GM21717 (cell line): ENCODE data around the gene CCNQ.

Experiments used
- ATAC-seq: cut with Tn5 transposase; IDR thresholded peaks from one replicate; pipeline ENCODE4 v1.9.1; 2021; ENCODE audit warnings: mild to moderate bottlenecking, moderate library complexity; ENCODE audit not compliant: unreplicated experiment

CCNQ gene

GRCh38 chrX:153578200-153578835, 20.6 kb downstream of the CCNQ start:
- ATAC-seq: no peak

DNA sequence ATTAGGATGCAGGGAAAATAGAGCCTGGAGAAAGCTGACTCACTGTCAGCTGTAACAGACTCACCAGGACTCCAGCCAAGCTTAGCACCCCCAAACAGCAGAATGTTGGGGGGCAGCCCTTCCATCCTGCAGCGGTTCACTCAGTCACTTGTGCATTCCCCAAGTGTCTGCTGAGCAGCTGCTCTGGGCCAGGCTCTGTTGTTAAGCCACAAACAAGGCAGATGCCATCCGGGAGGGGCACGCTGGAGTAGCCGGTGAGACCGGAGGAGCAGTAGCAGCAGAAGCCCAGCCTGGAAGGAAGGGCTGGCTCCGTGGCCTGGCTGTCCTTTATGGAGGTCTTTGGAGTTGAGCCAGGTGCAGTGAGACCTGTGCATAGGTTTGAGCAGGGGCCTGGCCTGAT, 22.0 kb downstream of the CCNQ start:
- ATAC-seq: no peak

DNA sequence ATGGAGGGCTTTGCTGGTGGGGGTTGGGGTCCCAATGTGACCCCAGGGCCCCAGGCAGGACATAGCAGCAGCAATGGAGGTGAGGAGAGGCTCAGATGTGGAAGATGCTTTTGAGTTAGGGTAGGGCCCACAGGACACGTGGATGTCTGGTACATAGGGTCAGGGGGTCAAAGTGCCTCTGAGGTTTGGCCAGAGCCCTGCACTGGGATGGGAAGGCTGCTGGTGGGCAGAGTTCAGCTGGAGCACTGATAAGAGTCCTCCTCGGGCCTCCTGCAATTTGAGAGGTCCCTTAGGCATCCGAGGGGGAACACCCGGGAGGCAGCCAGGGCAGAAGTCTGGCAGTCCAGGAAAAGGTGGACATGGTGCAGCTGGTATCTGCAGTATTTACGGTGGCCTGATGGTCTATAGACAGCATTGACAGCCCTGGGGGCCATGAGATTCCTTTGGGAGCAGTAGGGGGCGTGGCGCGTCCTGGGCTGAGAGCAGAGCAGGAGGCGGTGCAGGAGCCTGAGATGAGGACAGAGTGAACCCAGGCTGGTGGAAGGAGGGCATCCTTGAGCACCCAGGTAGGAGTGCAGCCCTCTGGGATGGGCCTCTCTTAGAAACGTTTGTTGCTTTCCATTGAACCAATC, 22.6 kb downstream of the CCNQ start:
- no peak for ATAC-seq

GRCh38 chrX:153573984-153574383, 25.0 kb downstream of the CCNQ start:
- no peak for ATAC-seq

DNA sequence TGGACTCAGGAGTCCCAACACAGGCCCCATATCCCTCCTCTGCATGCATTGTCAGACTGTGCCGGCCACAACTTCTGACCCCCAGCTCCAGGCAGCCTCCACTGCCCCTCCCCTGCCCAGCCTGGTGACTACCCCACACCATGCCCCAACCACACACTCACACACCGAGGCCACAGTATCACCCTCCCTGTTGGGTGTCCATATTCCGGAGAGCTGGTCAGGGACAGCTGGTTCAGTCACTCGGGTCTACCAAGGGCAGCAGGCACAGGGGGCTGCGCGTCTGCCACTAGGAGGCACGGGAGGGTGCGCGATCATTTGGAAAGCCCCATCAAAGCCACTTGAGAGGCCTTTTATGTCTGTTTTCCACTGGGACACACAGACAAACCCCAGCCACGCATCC, 26.3 kb downstream of the CCNQ start:
- ATAC-seq: no peak

DNA sequence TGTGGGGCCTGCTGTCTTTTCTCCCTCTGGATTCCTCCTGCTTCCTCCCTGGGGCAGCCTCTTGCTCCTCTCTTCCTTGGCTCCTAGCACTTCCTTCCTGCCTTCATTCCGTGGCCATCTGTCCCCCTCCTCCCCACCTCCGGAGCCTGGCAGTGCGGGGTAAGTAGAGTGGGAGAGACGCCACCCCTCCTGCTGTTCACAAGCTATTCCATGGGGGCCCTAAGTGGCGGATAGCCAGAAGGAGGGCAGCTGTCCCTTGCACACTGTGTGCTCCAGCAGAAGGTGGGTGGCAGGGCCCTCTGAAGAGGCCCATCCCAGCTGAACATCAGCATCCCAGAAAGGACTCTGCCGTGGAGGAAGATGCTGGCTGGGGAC, 27.4 kb downstream of the CCNQ start:
- no peak for ATAC-seq

GRCh38 chrX:153569475-153569874, 29.5 kb downstream of the CCNQ start:
- ATAC-seq: no peak

DNA sequence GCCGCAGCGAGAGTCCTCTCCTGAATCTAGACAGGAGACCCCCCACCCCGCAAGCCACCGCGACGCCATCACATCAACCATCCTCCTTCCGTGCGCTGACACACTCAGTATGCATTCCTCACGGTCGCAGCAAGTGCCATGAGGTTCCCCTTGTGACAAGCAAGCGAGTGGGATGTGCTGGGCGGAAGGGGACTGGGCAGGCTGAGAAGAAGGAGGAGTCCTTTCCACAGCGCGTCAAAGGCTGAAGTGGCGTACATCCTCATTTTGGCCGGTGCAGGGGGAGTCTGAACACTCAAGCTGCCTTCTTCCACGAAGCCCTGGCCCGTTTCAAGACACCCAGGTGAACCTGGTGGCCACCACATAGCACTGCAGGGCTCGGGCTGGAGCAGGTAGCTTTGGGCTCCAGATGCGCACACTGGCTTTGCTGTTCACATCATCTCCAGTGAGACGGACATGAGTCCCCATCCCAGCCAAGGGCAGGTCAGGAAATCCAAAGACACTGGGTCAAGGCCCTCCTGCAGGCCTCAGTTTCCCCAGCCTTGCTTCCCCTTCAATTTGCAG, 30.4 kb downstream of the CCNQ start:
- no peak for ATAC-seq

GRCh38 chrX:153565996-153566580, 32.9 kb downstream of the CCNQ start:
- ATAC-seq: no peak

- ATAC-seq: no peak
Measured at GRCh38 chrX:153564047-153564606, 34.8 kb downstream of the CCNQ start.

- ATAC-seq: no peak
Measured at GRCh38 chrX:153562546-153562945, 36.4 kb downstream of the CCNQ start.

GRCh38 chrX:153561337-153561736, 37.6 kb downstream of the CCNQ start:
- no peak for ATAC-seq

DNA sequence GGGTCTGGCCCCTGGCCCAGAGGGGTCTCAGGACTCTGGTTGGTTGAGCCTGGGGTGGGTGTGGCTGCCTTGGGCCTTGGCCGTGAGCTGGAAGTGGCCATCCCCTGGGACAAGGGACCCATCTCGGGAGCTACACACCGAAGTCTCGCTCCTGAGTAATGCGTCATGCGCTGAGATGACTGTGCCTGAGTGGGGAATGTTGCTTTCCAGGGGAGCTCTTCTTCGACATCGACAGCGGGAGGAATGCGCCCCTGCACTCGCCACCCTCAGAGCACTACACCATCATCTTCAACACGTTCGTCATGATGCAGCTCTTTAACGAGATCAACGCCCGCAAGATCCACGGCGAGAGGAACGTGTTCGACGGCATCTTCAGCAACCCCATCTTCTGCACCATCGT, 38.5 kb downstream of the CCNQ start:
- no peak for ATAC-seq

DNA sequence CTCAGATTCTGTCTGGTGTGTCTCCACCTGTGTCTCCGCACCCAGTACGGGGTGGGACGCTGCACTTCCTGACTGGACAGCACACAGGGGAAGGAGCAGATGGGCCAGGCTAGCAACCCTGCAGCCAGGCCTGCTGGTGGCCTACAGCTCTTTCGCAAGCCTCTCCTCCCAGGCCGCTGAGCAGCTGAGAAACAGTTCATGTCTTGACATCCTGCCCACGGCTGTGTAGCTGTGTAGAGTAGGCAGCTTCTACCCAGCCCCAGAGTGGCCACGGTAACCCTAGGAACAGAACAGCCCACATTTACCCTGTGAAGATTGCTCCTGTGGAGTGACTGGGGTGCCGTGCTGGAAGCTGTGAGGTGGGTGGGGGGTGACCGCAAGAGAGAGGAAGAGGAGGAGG, 38.9 kb downstream of the CCNQ start:
- ATAC-seq: no peak

GRCh38 chrX:153557618-153558355, 41.2 kb downstream of the CCNQ start:
- ATAC-seq: no peak

DNA sequence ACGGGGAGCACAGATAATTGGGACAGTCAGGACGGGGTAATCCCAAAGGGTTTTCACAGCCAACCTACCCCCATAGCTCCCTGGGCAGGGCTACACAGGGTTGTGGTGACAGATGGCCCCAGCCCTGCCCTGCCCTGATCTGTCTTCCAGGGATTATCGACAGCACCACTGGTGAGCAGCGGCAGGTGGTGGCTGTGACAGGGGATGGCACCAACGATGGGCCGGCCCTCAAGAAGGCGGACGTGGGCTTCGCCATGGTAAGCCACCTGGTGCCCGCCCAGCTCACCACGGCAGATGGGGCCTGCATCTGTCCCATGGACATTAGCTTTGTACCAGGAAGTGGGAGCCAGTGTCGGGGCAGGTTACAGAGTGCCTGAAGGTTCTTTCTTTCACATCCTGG, 42.2 kb downstream of the CCNQ start:
- ATAC-seq: no peak

- ATAC-seq: no peak
Measured at GRCh38 chrX:153554519-153555167, 44.3 kb downstream of the CCNQ start.

DNA sequence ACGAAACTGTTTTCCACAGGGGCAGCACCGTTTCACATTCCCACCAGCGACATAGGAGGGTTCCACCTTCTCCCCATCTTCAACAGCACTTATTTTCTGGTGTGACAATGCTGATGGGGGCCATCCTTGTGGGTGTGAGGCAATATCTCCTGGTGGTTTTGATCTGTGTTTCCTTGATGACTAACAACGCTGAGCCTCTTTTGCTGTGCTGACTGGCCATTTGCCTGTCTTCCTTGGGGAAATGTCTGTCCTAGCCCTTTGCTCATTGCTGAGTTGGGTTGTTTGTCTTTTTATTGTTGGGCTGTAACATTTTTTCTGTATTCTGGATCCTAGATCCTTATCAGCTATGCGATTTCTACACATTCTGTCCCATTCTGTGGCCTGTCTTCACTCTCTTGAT, 47.8 kb downstream of the CCNQ start:
- ATAC-seq: no peak

DNA sequence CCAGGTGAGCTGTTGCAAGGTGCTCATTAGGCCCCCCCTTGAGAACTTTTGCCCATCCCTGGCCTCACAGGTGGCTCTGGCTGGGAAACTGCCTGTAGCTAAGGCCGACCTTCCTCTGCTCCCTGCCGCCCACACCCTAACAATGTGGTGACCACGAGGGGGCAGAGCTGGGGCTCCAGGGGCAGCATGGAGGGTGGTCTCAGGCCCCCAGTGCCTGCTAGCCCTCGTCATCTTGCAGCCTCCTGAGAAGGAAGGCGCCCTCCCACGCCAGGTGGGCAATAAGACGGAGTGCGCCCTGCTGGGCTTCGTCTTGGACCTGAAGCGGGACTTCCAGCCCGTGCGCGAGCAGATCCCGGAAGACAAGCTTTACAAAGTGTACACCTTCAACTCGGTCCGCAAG, 49.1 kb downstream of the CCNQ start:
- no peak for ATAC-seq

- no peak for ATAC-seq
Measured at GRCh38 chrX:153549231-153549630, 49.7 kb downstream of the CCNQ start.

- no peak for ATAC-seq
Measured at GRCh38 chrX:153547195-153547594, 51.7 kb downstream of the CCNQ start.
